KMS-11 (cell line): ENCODE data around the gene PLSCR4.

Experiments used
- H2AFZ ChIP-seq: fragments of 200-600 bp; sonication (generic); 2 replicates; pipeline ENCODE4 v1.6.1; 2016; ENCODE audit warnings: antibody characterized with exemption, mixed run types, low read depth
- H3K27ac ChIP-seq: fragments of 200-600 bp; sonication (generic); 2 replicates; pipeline ENCODE4 v1.6.1; 2016; ENCODE audit warnings: mild to moderate bottlenecking, mixed run types
- H3K27me3 ChIP-seq: fragments of 200-600 bp; sonication (generic); 2 replicates; pipeline ENCODE4 v1.6.1; 2017; ENCODE audit warnings: mild to moderate bottlenecking, low read depth, mixed run types, moderate library complexity; ENCODE audit not compliant: insufficient read depth
- H3K36me3 ChIP-seq: fragments of 200-600 bp; sonication (generic); 2 replicates; pipeline ENCODE4 v1.6.1; 2017; ENCODE audit warnings: mild to moderate bottlenecking, mixed run types; ENCODE audit not compliant: insufficient read depth
- H3K4me1 ChIP-seq: fragments of 200-600 bp; sonication (generic); 2 replicates; pipeline ENCODE4 v1.6.1; 2016; ENCODE audit warnings: mild to moderate bottlenecking, low read depth, mixed run types; ENCODE audit not compliant: poor library complexity, severe bottlenecking
- H3K4me2 ChIP-seq: fragments of 200-600 bp; sonication (generic); 2 replicates; pipeline ENCODE4 v1.7.0; 2016; ENCODE audit warnings: mild to moderate bottlenecking, mixed run types
- H3K4me3 ChIP-seq: fragments of 200-600 bp; sonication (generic); IDR thresholded peaks from 2 replicates; pipeline ENCODE4 v1.6.1; 2017; ENCODE audit warnings: low read depth, low read length, mixed read lengths; ENCODE audit not compliant: insufficient read depth
- H3K79me2 ChIP-seq: fragments of 200-600 bp; sonication (generic); 2 replicates; pipeline ENCODE4 v1.6.1; 2016; ENCODE audit warnings: low read depth, mixed run types; ENCODE audit not compliant: insufficient read depth
- H3K9ac ChIP-seq: fragments of 200-600 bp; sonication (generic); 2 replicates; pipeline ENCODE4 v1.6.1; 2016; ENCODE audit warnings: mild to moderate bottlenecking, mixed run types
- H4K20me1 ChIP-seq: fragments of 200-600 bp; sonication (generic); 2 replicates; pipeline ENCODE4 v1.6.1; 2016; ENCODE audit warnings: mild to moderate bottlenecking, mixed run types; ENCODE audit not compliant: insufficient read depth
- CTCF ChIP-seq: fragments of 200-600 bp; sonication (generic); conservative IDR thresholded peaks from 2 replicates; pipeline ENCODE4 v1.6.1; 2017; ENCODE audit warnings: low read depth, mild to moderate bottlenecking, antibody characterized with exemption, low read length, moderate library complexity, mixed read lengths

The PLSCR4 gene

GRCh38 chr3:146196789-146197188 is 54.1 kb downstream of the PLSCR4 start:
- H3K4me3 ChIP-seq: no peak overlapping the region
- no peaks in the 10 kb centered on the region for H3K27me3 ChIP-seq
- no peak overlapping the region for H3K9ac ChIP-seq
- no peak for TF ChIP-seq CTCF
- H4K20me1 ChIP-seq: no peaks in the 10 kb centered on the region
- H3K4me1 ChIP-seq: no peaks in the 10 kb centered on the region
- no peaks in the 10 kb centered on the region for H3K79me2 ChIP-seq
- no peak overlapping the region for H2AFZ ChIP-seq
- H3K4me2 ChIP-seq: no peak overlapping the region
- no peak overlapping the region for H3K27ac ChIP-seq
- no peaks in the 10 kb centered on the region for H3K36me3 ChIP-seq

GRCh38 chr3:146195605-146196004 is 55.3 kb downstream of the PLSCR4 start:
- no peak overlapping the region for H2AFZ ChIP-seq
- no peak for TF ChIP-seq CTCF
- H3K36me3 ChIP-seq: no peaks in the 10 kb centered on the region
- no peak overlapping the region for H3K9ac ChIP-seq
- no peaks in the 10 kb centered on the region for H4K20me1 ChIP-seq
- H3K79me2 ChIP-seq: no peaks in the 10 kb centered on the region
- no peaks in the 10 kb centered on the region for H3K27me3 ChIP-seq
- H3K27ac ChIP-seq: no peak overlapping the region
- no peak overlapping the region for H3K4me2 ChIP-seq
- no peaks in the 10 kb centered on the region for H3K4me1 ChIP-seq
- no peak overlapping the region for H3K4me3 ChIP-seq

- Histone ChIP-seq H2AFZ (no peak overlapping the region), H3K36me3 (no peaks in the 10 kb centered on the region), H3K27me3 (no peaks in the 10 kb centered on the region), H3K4me1 (no peaks in the 10 kb centered on the region), H3K27ac (no peak overlapping the region), H3K4me2 (no peak overlapping the region), H3K79me2 (no peaks in the 10 kb centered on the region), H3K9ac (no peak overlapping the region), H3K4me3 (no peak overlapping the region), H4K20me1 (no peaks in the 10 kb centered on the region)
- no peak for TF ChIP-seq CTCF
These were observed 55.9 kb downstream of the PLSCR4 start for GRCh38 chr3:146195030-146195429.

GRCh38 chr3:146191051-146191450 is 59.9 kb downstream of the PLSCR4 start:
- H4K20me1 ChIP-seq: no peaks in the 10 kb centered on the region
- H3K4me2 ChIP-seq: no peak overlapping the region
- H3K4me3 ChIP-seq: no peak overlapping the region
- no peaks in the 10 kb centered on the region for H3K36me3 ChIP-seq
- H3K27ac ChIP-seq: no peak overlapping the region
- H3K27me3 ChIP-seq: no peaks in the 10 kb centered on the region
- H3K79me2 ChIP-seq: no peaks in the 10 kb centered on the region
- H3K4me1 ChIP-seq: peaks cover 6% of the 10 kb centered on the region
- H3K9ac ChIP-seq: no peak overlapping the region
- TF ChIP-seq CTCF: no peak
- H2AFZ ChIP-seq: no peak overlapping the region
